Fibroblast of skin of left quadriceps (primary cell): ENCODE measurements around the gene TENT5A.

ENCODE experiments used
- DNase-seq, 2 experiments: peaks; one replicate each; pipeline ENCODE4 v3.0.0-alpha.2; 2013; ENCODE audit warnings: low read depth in 2 of 2

The TENT5A gene

GRCh38 chr6:81713205-81713604 lies 39.3 kb downstream of the TENT5A start:
- DNase-seq: no peak

DNA sequence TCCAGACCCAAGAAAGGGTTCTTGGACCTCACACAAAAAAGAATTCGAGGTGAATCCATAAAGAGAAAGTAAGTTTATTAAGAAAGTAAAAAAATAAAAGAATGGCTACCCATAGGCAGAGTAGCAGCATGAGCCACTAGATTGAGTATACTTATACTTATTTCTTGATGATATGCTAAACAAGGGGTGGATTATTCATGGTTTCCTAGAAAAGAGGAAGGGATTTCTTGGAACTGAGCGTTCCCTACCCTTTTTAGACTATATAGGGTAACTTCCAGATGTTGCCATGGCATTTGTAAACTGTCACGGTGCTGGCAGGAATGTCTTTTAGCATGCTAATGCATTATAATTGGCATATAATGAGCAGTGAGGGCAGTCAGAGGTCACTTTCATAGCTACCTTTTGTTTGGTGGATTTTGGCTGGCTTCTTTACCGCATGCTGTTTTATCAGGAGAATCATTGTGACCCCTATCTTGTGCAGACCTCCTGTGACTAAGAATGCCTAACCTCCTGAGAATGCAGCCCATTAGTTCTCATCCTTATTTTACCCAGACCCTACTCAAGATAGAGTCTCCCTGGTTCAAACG lies 44.3 kb downstream of the TENT5A start:
- DNase-seq: no peak

DNA sequence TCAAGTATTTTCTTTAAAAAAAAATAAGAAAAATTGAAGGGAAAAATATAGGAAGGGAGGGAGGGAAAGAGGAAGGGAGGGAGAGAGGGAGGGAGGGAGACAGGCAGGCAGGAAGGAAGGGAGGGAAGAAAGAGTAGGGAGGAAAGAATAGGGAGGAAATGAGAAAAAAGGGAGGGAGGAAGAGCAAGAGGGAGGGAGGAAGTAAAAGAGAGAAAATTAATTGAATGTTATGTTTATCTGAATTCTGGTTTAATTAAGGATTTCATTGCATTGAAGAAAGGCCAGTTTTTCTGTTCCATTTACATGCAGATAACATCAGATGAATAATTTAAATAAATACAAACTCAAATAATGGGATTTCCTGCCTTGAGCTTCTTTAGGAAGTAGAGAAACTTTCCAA lies 47.8 kb downstream of the TENT5A start:
- DNase-seq: no peak

- no peak for DNase-seq
Observed at GRCh38 chr6:81700414-81700813, 52.1 kb downstream of the TENT5A start.

DNA sequence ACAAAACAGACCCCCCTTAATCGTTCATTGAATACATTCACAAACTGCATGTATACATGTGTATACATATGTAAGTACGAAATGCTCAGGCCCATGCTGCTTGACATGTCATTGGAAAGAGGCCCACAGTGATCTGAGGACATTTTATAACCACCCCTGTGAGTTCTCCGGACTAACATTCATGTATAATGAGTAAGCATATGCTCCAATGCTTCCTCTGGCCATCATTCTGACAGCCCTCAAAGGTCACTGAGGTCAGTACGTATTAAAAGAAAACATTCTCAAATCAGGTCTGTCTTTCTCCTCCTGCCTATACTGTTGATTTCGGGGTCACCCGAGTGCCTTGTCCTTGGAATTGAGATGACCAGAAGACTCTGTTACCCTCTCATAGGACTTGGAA lies 54.9 kb downstream of the TENT5A start:
- peak in 1 of 2 experiments; percentile 1 for DNase-seq

DNA sequence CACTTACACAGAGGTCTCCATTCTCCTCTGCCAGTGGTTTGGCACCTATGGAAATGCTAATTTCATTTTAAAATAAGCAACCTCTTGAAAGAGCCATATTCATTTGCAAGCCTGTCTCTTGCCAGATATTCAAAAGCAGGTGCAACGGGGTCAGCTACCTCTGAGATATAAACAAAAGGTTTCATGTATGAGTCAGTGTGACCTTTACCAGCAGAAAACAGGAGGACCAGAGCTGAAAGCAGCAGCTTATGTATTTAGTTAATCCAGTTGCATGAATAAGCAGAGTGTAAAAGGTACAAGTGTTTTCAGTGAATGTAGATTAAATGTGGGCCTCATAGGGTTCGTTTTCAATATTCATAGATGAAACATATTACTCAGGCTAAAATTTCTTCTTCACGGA lies 56.0 kb downstream of the TENT5A start:
- DNase-seq: no peak
